Testis (tissue), 2 donors: ENCODE data around the gene ELK3.

Experiments
- CTCF ChIP-seq, 3 experiments: fragments of 450-650 bp in 2 of 3; fragments of 200-600 bp in 1 of 3; sonication (generic) in 1 of 3; IDR thresholded peaks; one replicate each; pipeline ENCODE4 v1.5.1; 2016 to 2019; ENCODE audit warnings: antibody characterized with exemption in 3 of 3, mild to moderate bottlenecking in 2 of 3, moderate library complexity in 1 of 3
- POLR2A ChIP-seq: fragments of 450-650 bp; IDR thresholded peaks from one replicate; pipeline ENCODE4 v1.6.1; 2017; ENCODE audit warnings: antibody characterized with exemption, mild to moderate bottlenecking, moderate library complexity

- TF ChIP-seq CTCF (IDR thresholded peaks at IDR 0.05) (no peak), POLR2A (no peak)
These were observed 27.2 kb downstream of the ELK3 start for GRCh38 chr12:96221391-96221790.
